Activated CD8-positive, alpha-beta memory T cell treated with anti-CD3 and anti-CD28 coated beads for 4 hours (primary cell): Measurements from ENCODE around the gene CHURC1.

Source experiments
- DNase-seq, 2 donors: peaks; one replicate each; pipeline ENCODE4 v3.0.0-alpha.2; 2020; ENCODE audit warnings: low read depth in 2 of 2

Gene CHURC1

GRCh38 chr14:64956697-64957406 is 42.6 kb downstream of the CHURC1 start:
- DNase-seq, result no peak

- no peak for DNase-seq
These were observed 43.9 kb downstream of the CHURC1 start for GRCh38 chr14:64958201-64958600.

DNA sequence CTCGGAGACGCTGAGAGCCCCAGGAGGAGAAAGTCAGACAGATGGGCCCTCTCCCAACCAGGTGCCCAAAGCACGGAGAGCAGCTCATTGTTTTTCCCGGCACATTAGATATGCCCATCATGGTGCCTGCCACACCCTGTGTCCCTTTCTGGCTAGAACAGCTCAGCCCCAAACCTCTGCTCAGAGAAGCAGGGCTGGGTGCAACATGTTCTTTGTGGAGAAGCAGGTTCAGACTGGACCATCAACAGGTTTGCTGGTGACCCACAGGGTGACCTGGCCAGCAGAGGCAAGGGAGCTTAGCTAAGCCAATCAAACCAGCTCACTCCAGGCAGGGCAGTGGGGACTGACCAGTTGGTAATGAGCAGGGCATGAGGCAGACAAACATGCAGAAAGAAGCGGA is 44.5 kb downstream of the CHURC1 start:
- no peak for DNase-seq

- DNase-seq, result no peak
These were observed 46.6 kb downstream of the CHURC1 start for GRCh38 chr14:64960762-64961276.

GRCh38 chr14:64963611-64964010 is 49.4 kb downstream of the CHURC1 start:
- no peak for DNase-seq

DNA sequence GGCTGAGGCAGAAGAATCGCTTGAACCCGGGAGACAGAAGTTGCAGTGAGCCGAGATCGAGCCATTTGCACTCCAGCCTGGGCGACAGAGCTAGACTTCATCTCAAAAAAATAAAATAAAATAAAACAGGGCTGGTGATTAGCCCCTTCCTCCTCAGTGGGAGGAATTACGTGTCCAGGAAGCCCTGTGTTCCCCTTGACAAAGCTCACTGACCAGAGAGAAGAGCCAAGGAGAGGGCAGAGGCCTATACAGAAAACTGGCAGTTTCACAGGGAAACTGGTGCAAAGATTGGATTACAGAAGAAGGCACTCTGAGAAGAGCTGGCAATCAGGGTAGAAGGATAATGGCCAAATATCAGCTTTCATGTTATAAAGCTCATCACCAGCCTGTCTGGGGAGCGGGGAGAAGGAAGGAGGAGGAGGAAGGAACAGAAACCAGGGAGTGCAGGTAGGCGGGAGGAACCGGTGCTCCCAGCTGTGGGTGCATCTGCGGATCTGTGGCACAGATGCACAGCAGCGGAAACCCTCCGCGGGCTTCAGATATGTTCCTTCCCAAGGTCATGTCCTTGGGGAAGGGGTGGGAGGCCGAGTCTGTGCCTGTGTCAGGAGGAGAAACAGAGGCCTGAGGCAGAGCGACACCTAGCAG is 51.2 kb downstream of the CHURC1 start:
- no peak for DNase-seq

- no peak for DNase-seq
These were observed 52.7 kb downstream of the CHURC1 start for GRCh38 chr14:64966976-64967375.

DNA sequence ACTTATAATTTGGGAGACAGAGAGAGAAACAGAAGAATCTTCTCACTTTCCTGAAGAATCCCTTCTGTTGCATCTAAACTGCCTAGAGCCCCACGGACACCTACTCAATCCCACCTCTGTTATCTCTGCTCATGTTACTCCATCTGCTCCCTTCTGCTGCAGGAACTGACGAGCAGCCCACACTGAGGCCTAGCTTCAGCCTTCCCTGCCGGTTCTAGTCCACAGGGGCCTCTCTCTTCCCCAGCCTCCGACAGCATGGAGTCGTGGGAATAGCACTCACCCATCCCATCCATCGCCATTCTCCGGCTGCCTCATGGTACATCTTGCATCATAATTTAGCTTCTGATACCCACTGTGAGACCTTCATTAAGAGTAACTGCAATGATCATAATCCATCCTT is 53.9 kb downstream of the CHURC1 start:
- no peak for DNase-seq

GRCh38 chr14:64968651-64969050 is 54.4 kb downstream of the CHURC1 start:
- DNase-seq, result no peak

DNA sequence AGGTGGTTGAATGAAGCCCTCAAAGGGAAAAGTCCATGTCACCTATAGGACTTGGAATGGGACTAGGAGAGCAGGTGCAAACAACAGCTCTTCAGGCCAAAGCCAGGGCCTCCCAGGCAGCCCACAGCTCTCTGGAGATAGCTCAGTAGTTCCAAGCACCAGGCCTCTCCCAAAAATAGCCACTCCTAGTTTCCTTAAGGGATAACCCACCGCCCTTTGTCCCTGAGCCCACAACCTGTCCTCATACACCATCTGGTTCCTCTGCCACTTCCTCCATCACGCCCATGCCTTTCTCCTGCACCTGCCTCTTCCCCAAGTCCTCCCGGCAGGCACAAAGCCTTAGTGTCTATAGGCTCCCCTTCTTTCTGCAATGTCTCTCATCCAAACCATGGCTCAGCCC is 55.8 kb downstream of the CHURC1 start:
- DNase-seq, result no peak

DNA sequence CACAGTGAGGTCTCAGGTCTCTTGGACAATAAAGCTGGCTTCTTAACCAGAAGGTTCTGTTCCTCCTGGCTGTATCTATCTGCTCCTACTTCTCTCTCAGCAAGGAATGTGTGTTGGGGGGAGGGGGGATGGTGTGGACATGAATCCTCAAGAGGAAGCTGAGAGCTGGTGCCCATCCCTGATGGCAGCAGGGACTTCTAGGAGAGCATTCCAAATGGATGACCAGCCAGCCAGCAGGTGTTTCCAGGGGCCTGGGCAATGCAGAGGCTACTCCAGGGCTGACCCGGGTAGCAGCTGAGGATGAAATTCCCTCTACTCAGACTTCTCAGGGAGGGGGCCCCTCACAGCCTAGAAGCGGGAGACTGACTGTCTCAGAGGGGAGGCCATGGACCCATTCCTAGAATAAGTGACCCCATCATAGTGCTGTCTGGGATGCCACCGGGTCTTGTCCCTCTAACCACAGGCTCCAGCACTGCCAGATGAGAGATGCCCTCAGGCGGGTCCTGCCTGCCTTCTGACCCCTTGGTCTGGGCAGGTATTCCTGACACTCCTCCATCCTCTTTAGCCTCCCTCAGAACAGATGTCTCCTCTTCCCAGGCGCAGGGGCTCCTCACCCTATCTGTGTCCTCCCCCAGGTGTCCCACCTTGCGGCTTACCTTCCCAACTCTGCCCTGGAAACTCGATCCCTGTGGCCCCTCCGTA is 56.7 kb downstream of the CHURC1 start:
- DNase-seq, result no peak

- no peak for DNase-seq
These were observed 57.3 kb downstream of the CHURC1 start for GRCh38 chr14:64971491-64971942.

DNA sequence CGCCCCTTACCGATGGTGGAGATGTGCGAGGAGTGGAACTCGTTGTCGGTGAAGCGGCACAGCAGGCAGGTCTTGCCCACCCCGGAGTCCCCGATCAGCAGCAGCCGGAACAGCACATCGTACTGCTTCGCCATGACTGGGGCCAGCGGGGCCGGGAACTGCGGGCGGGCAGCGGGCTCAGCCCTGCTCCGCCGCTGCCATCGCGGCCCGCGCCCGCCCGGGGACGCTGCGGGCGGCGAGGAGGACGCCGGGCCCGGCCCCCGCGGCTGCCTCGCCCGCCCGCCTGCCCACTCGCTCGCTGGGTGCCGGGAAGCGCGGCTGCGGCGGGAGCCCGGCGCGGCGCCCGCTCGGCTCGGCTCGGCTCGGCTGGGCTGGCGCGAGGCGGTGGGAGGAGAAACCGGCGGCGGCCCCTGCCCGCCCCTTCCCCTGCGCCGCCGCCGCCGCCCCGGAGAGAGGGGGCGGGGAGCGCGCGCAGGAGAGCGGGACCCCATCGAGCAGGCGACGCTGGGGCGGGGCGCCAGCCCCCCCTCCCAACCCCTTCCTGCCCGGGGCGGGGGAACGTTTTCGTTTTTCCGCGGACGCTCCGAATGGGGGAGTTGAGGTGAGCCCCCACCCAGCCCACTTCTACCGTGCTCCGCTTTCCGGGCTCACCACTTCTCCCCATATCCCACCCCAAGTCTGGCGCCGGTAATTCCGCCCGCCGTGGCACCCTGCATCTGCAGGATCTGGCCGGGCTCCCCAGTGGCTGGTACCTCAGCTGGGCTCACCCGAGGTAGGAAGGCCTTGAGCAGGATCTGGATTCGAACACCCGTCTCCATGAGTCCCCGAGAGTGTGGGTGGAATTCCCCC is 57.9 kb downstream of the CHURC1 start, which contains the start of gene RAB15:
RAB15 (minus strand) TSS at position 394 of the 849 bp plus-strand sequence; CDS start at position 134, 260 bp downstream.
- DNase-seq, result no peak

DNA sequence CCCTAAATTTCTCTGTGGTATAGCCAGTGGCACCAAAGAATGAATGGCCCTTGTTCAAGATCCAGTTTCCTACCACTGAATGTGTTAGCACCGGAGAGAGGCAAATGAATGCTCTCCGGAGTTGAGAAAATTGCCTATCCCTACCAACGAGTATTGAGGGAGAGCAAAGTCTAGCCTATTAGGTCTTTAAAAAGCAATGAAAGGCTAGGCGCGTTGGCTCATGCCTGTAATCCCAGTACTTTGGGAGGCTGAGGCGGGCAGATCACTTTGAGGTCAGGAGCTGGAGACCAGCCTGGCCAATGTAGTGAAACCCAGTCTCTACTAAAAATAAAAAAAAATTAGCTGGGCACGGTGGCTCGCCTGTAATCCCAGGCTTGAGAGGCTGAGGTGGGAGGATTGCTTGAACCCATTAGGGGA is 58.8 kb downstream of the CHURC1 start:
- no peak for DNase-seq

- DNase-seq, result no peak
These were observed 59.6 kb downstream of the CHURC1 start for GRCh38 chr14:64973826-64974225.

DNA sequence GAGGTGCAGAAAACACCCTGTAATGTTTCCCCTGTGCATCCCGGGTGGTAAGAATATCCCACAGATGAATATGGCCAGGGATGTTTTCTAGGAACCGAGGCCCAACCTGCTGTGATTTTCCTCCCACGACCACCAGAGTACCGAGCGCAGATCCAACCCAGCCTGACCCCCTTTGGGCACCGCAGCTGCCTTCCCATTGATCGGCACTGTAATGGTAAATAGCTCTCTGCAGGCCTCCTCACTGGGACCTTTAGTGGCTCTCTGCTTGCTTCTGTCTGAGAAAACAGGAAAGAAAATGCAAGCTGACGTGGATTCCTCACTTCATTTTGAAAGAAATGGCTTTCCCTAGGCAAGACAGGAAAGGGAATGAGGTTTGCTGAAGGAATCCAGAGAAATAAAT is 60.3 kb downstream of the CHURC1 start:
- DNase-seq, result no peak

- no peak for DNase-seq
These were observed 65.2 kb downstream of the CHURC1 start for GRCh38 chr14:64979336-64980074.

GRCh38 chr14:64983439-64984310 is 69.4 kb downstream of the CHURC1 start:
- DNase-seq, result no peak
